A673 (cell line): Measurements from ENCODE around the gene TEX261. TPM values are rescaled to one million over a fixed set of nuclear protein-coding genes. Genes with fewer than 3 reads are reported as not detected.

Experiments
- BruUV-seq: library from RNA; stranded (reverse); fragments of 400-500 nt; replicated peaks from 2 replicates; lab custom pipeline; 2021; lab: Mats Ljungman, UMichigan
- CTCF ChIA-PET: fragments of 300-600 bp; sonication (Branson Sonifier 250); formaldehyde crosslinking; loops from one replicate; lab custom pipeline; 2022; ENCODE audit warnings: antibody characterized with exemption; lab: Charles Lee
- POLR2A ChIA-PET: fragments of 300-600 bp; sonication (Branson Sonifier 250); formaldehyde crosslinking; loops from one replicate; lab custom pipeline; 2022; ENCODE audit warnings: antibody characterized with exemption; ENCODE audit not compliant: low non-redundant PET; lab: Charles Lee
- DNase-seq: peaks from one replicate; pipeline ENCODE4 v3.0.0-alpha.2; 2015; ENCODE audit warnings: low spot score
- H3K27ac ChIP-seq: fragments of 200-600 bp; sonication (generic); 2 replicates; pipeline ENCODE4 v1.5.1; 2016; ENCODE audit warnings: mixed run types, low read depth, mild to moderate bottlenecking, mixed read lengths, antibody characterized with exemption, low read length; ENCODE audit not compliant: poor library complexity, severe bottlenecking
- H3K27me3 ChIP-seq: fragments of 200-600 bp; sonication (generic); replicated peaks from 2 replicates; pipeline ENCODE4 v1.6.1; 2017; ENCODE audit warnings: mixed run types, low read depth, mild to moderate bottlenecking, mixed read lengths, antibody characterized with exemption, low read length; ENCODE audit not compliant: insufficient read depth, poor library complexity
- H3K36me3 ChIP-seq: fragments of 200-600 bp; sonication (generic); 2 replicates; pipeline ENCODE4 v1.6.1; 2016; ENCODE audit warnings: mixed run types, mild to moderate bottlenecking, mixed read lengths, antibody characterized with exemption, low read length; ENCODE audit not compliant: insufficient read depth, poor library complexity, severe bottlenecking
- H3K4me1 ChIP-seq: fragments of 200-600 bp; sonication (generic); 2 replicates; pipeline ENCODE4 v1.6.1; 2017; ENCODE audit warnings: mixed run types, mild to moderate bottlenecking, mixed read lengths, antibody characterized with exemption, low read length; ENCODE audit not compliant: insufficient read depth, poor library complexity, severe bottlenecking
- H3K4me3 ChIP-seq: fragments of 200-600 bp; sonication (generic); 2 replicates; pipeline ENCODE4 v1.5.1; 2016; ENCODE audit warnings: low read depth, mixed run types, mild to moderate bottlenecking, mixed read lengths, low read length; ENCODE audit not compliant: poor library complexity, severe bottlenecking
- H3K9me3 ChIP-seq: fragments of 200-600 bp; sonication (generic); 2 replicates; pipeline ENCODE4 v1.6.1; 2016; ENCODE audit warnings: mixed run types, low read depth, mild to moderate bottlenecking, mixed read lengths, antibody characterized with exemption, low read length; ENCODE audit not compliant: poor library complexity, severe bottlenecking
- EZH2 ChIP-seq: fragments of 200-600 bp; sonication (generic); IDR thresholded peaks from 2 replicates; pipeline ENCODE4 v1.6.1; 2017; ENCODE audit warnings: borderline replicate concordance, low read depth, mild to moderate bottlenecking, mixed read lengths, antibody characterized with exemption, low read length; ENCODE audit not compliant: poor library complexity, severe bottlenecking
- intact Hi-C: fragments of 100-400 bp; cut with micrococcal nuclease; formaldehyde crosslinking; loops from one replicate; pipeline ENCODE4 v1.10.0; 2022; ENCODE audit not compliant: unreplicated experiment
- total RNA-seq: library from RNA; stranded (reverse); gene quantifications from 2 replicates; pipeline ENCODE4 v1.2.3, GENCODE V29; 2021
- TF ChIP-seq, protein P1 (sequence below): fragments of 300-800, 200-600 bp; sonication (generic); conservative IDR thresholded peaks from 2 replicates; pipeline ENCODE4 v1.5.1; 2017; ENCODE audit warnings: low read depth, mild to moderate bottlenecking, antibody characterized with exemption, low read length, moderate library complexity, mixed read lengths

Gene TEX261
- total RNA-seq, 1 experiment from 2014 or later: 60.9 TPM

DNA sequence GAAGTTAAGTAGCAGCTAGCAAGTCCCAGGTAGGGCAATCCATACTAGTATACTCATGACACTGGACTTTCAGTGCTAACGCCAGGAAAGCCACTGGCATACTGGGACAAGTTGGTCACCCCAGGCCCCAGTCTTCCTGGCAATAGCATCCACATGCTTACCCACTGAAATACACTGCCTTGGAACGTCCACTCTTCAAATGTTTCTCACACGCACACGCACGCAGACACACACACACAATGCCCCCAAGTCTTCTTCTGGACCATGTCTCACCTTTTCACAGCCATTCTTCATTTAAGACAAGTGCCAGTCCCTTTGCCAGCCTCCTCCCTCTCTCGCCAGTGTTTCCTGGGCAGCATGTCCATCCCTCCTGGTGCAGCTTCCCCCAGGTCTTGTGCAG lies 8.7 kb upstream of the TEX261 start:
- intact Hi-C loops: no loop called here
- Histone ChIP-seq H3K9me3 (no peaks in the 10 kb centered on the region), H3K4me3 (no peak overlapping the region), H3K4me1 (no peaks in the 10 kb centered on the region), H3K27ac (no peak overlapping the region), H3K36me3 (no peaks in the 10 kb centered on the region), H3K27me3 (no peaks in the 10 kb centered on the region)
- TF ChIP-seq, protein P1, sequence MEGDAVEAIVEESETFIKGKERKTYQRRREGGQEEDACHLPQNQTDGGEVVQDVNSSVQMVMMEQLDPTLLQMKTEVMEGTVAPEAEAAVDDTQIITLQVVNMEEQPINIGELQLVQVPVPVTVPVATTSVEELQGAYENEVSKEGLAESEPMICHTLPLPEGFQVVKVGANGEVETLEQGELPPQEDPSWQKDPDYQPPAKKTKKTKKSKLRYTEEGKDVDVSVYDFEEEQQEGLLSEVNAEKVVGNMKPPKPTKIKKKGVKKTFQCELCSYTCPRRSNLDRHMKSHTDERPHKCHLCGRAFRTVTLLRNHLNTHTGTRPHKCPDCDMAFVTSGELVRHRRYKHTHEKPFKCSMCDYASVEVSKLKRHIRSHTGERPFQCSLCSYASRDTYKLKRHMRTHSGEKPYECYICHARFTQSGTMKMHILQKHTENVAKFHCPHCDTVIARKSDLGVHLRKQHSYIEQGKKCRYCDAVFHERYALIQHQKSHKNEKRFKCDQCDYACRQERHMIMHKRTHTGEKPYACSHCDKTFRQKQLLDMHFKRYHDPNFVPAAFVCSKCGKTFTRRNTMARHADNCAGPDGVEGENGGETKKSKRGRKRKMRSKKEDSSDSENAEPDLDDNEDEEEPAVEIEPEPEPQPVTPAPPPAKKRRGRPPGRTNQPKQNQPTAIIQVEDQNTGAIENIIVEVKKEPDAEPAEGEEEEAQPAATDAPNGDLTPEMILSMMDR: no peak
- no peak for TF ChIP-seq EZH2
- POLR2A ChIA-PET: no interaction called here
- BruUV-seq: no TSS peak
- no peak for DNase-seq
- CTCF ChIA-PET: no interaction called here

GRCh38 chr2:71001981-71002570 lies 7.4 kb upstream of the TEX261 start:
- H3K27ac ChIP-seq: no peak overlapping the region
- ChIA-PET POLR2A (no interaction called here), CTCF (interaction anchor here (1.1 kb wide), 1 partner anchor 17 kb away, joined by 8 read pairs; no protein-coding TSS in a partner anchor)
- BruUV-seq: no TSS peak
- H3K27me3 ChIP-seq: no peaks in the 10 kb centered on the region
- intact Hi-C loops: no loop called here
- no peaks in the 10 kb centered on the region for H3K36me3 ChIP-seq
- no peak for DNase-seq
- no peak overlapping the region for H3K4me3 ChIP-seq
- no peaks in the 10 kb centered on the region for H3K9me3 ChIP-seq
- TF ChIP-seq, protein P1: no peak
- no peak for TF ChIP-seq EZH2
- no peaks in the 10 kb centered on the region for H3K4me1 ChIP-seq

GRCh38 chr2:71001592-71001927 lies 6.9 kb upstream of the TEX261 start:
- Histone ChIP-seq H3K4me3 (no peak overlapping the region), H3K9me3 (no peaks in the 10 kb centered on the region), H3K4me1 (no peaks in the 10 kb centered on the region), H3K27me3 (no peaks in the 10 kb centered on the region), H3K27ac (no peak overlapping the region), H3K36me3 (no peaks in the 10 kb centered on the region)
- intact Hi-C loops: no loop called here
- ChIA-PET CTCF (interaction anchor here (0.6 to 1.1 kb wide), 4 partner anchors 17 to 698 kb away, joined by 3 to 8 read pairs (median 4); partner anchors contain the start of gene ANKRD53), POLR2A (no interaction called here)
- BruUV-seq: no TSS peak
- no peak for DNase-seq
- TF ChIP-seq, protein P1: no peak
- no peak for TF ChIP-seq EZH2
